Measurements from ENCODE around the gene MCTP1.

DNA sequence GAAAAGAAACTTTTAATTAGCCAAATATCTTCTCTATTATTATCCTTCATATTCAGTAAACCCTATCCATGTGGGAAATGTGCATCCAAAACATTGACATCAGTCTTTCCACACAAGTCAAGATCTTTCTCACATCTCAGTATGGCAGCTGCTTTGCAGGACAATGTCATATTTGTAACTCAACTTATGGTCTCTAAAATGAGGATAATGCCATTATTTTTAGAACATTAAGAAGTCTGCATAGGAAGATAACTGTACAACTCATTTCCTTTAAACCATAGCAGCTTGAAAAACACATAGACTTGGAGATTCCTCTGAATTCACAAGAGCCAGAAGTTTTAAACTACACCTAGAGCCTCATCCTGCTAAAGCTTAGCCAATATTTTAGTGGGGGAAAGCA lies 43.7 kb downstream of the MCTP1 start:
- TF ChIP-seq, protein P1, sequence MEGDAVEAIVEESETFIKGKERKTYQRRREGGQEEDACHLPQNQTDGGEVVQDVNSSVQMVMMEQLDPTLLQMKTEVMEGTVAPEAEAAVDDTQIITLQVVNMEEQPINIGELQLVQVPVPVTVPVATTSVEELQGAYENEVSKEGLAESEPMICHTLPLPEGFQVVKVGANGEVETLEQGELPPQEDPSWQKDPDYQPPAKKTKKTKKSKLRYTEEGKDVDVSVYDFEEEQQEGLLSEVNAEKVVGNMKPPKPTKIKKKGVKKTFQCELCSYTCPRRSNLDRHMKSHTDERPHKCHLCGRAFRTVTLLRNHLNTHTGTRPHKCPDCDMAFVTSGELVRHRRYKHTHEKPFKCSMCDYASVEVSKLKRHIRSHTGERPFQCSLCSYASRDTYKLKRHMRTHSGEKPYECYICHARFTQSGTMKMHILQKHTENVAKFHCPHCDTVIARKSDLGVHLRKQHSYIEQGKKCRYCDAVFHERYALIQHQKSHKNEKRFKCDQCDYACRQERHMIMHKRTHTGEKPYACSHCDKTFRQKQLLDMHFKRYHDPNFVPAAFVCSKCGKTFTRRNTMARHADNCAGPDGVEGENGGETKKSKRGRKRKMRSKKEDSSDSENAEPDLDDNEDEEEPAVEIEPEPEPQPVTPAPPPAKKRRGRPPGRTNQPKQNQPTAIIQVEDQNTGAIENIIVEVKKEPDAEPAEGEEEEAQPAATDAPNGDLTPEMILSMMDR (IDR thresholded peaks at IDR 0.05; ENCODE audit: poor library complexity, severe bottlenecking) = no peak
- TF ChIP-seq EZH2 (IDR thresholded peaks at IDR 0.05; ENCODE audit: borderline replicate concordance, insufficient read depth, low read length, poor library complexity, severe bottlenecking) (no peak), EP300 (conservative IDR thresholded peaks at IDR 0.05; ENCODE audit: poor library complexity, severe bottlenecking) (no peak), POLR2AphosphoS5 (IDR thresholded peaks at IDR 0.05) (no peak), TAF1 (IDR thresholded peaks at IDR 0.05; ENCODE audit: low read depth) (no peak), MXI1 (conservative IDR thresholded peaks at IDR 0.05; ENCODE audit: poor library complexity, severe bottlenecking) (no peak), SMC3 (conservative IDR thresholded peaks at IDR 0.05; ENCODE audit: poor library complexity) (no peak), RAD21 (conservative IDR thresholded peaks at IDR 0.05) (no peak)

Data from neural cell (in vitro differentiated cells).